ENCODE measurements around the gene NEUROD2.

GRCh38 chr17:39601758-39602532 is 5.8 kb downstream of the NEUROD2 start:
- TF ChIP-seq CTCF (IDR thresholded peaks at IDR 0.05) (no peak), EP300 (IDR thresholded peaks at IDR 0.05) (no peak), POLR2AphosphoS5 (IDR thresholded peaks at IDR 0.05) (no peak), POLR2A (IDR thresholded peaks at IDR 0.05) (no peak)
